ENCODE data around the gene ODF2. TPM values are rescaled to one million over a fixed set of nuclear protein-coding genes. Genes with fewer than 3 reads are reported as not detected.

The ODF2 gene
- total and polyA plus RNA-seq, 2 of the 8 experiments (the other 6 are each of a cell fraction or from before 2014, with no cell fraction given), result 5.6 to 17.9 TPM

DNA sequence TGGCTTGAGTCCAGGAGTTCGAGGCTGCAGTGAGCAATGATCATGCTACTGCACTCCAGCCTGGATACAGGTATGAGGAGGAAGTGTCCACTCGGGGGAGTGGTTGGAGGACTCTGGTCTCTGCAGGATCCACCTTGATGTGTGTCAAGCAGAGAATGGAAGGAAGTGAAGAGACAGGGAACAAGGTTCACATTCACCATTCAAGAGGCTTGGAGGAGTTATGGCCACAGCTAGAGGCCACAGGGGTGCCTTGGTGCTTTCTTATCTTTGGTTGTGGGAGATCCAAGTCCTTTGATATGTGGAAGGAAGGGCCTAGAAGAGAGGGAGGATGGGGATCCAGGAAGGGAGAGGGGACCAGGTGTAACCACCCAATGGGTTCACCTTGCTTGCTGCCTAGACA is 40.5 kb upstream of the ODF2 start:
- H4K8ac ChIP-seq (ENCODE audit: extremely low read depth, insufficient read depth, low read length), result no peak overlapping the region
- CTCF ChIA-PET (ENCODE audit: partially characterized antibody), result interaction anchor here (0.6 to 15.7 kb wide), 11 partner anchors 9 to 1510 kb away, joined by 3 to 544 read pairs (median 3); partner anchors contain the start of gene URM1
- no peak overlapping the region for H3K27ac ChIP-seq (ENCODE audit: low read depth, low read length)
- H4K91ac ChIP-seq (replicated peaks; ENCODE audit: insufficient read length, low read length), result peak overlapping the region; percentile 25
- no peaks in the 10 kb centered on the region for H3K36me3 ChIP-seq (ENCODE audit: control insufficient read depth in 2 of 4, insufficient read depth in 4 of 4, low read length in 3 of 4)
- H3K18ac ChIP-seq (ENCODE audit: extremely low read depth, low read length), result no peak overlapping the region
- H2BK20ac ChIP-seq (ENCODE audit: low read length), result no peak overlapping the region
- no peak overlapping the region for H2BK15ac ChIP-seq (ENCODE audit: low read length)
- POLR2A ChIA-PET (ENCODE audit: partially characterized antibody), result no interaction called here
- no peak overlapping the region for H3K4me3 ChIP-seq (ENCODE audit: extremely low read depth in 1 of 4, insufficient read depth in 2 of 4, low read depth in 3 of 4, low read length in 4 of 4)
- no peak overlapping the region for H3K56ac ChIP-seq (replicated peaks; ENCODE audit: insufficient read length, low read depth, low read length)
- FAIRE-seq, result no peak
- peaks cover 3 to 24% (median 7%) of the 10 kb centered on the region in 4 experiments; a peak in 6 of 7 replicates for H3K4me1 ChIP-seq (replicated peaks in 1 of 4; ENCODE audit: control insufficient read depth in 3 of 4, insufficient read depth in 4 of 4, low read length in 3 of 4)
- H3K23ac ChIP-seq (ENCODE audit: insufficient read length), result no peak overlapping the region
- no peak overlapping the region for H3K14ac ChIP-seq (ENCODE audit: insufficient read length)
- no peaks in the 10 kb centered on the region; the same call in 1 of the 2 replicates for H3K23me2 ChIP-seq (ENCODE audit: low read depth, low read length)
- peaks cover 0 to 3% of the 10 kb centered on the region in 2 experiments; a peak in 1 of 4 replicates for H3K9me3 ChIP-seq (ENCODE audit: insufficient read depth in 2 of 2, low read depth in 1 of 2, low read length in 1 of 2)
- no peak overlapping the region for H2AFZ ChIP-seq (ENCODE audit: low read length)
- no peak overlapping the region for H2BK120ac ChIP-seq (replicated peaks; ENCODE audit: low read depth, low read length)
- no peak overlapping the region for H3K4me2 ChIP-seq (ENCODE audit: insufficient read depth in 1 of 2, low read depth in 2 of 2, low read length in 2 of 2)
- peaks cover 17 to 55% (median 44%) of the 10 kb centered on the region in 4 experiments for H3K27me3 ChIP-seq (replicated peaks in 1 of 4; ENCODE audit: control insufficient read depth in 3 of 4, extremely low read depth in 1 of 4, insufficient read depth in 3 of 4, low read length in 3 of 4)
- no peak overlapping the region for H4K5ac ChIP-seq (ENCODE audit: insufficient read length, low read depth, low read length)
- no peak overlapping the region for H3K4ac ChIP-seq (replicated peaks; ENCODE audit: insufficient read length, low read depth, low read length)
- H2BK12ac ChIP-seq (ENCODE audit: low read depth, low read length), result no peak overlapping the region
- WGBS, 2 experiments (ENCODE audit: extremely low coverage in 1 of 2, insufficient coverage in 1 of 2, insufficient read length in 1 of 2, insufficient replicate concordance in 2 of 2, low coverage in 1 of 2, low lambda C conversion rate in 2 of 2, missing lambda C conversion rate in 1 of 2), result 100% methylated on average over 2 of the region's 2 CpGs; no CpG with 5 or more reads in 1 of the 2 experiments
- no peak overlapping the region; the same call in 1 of the 2 replicates for H2AK5ac ChIP-seq (ENCODE audit: low read depth, low read length)
- no peak for DNase-seq (ENCODE audit: low read depth in 1 of 2, low spot score in 2 of 2)
- no peaks in the 10 kb centered on the region for H3K79me2 ChIP-seq (ENCODE audit: control insufficient read depth in 1 of 2, insufficient read depth in 2 of 2, low read length in 2 of 2)
- no peaks in the 10 kb centered on the region for H3K79me1 ChIP-seq (ENCODE audit: low read depth, low read length)
- no peaks in the 10 kb centered on the region for H4K20me1 ChIP-seq (replicated peaks in 1 of 2; ENCODE audit: control insufficient read depth in 1 of 2, insufficient read depth in 2 of 2, low read length in 2 of 2)
- H2BK5ac ChIP-seq (ENCODE audit: low read depth, low read length), result no peak overlapping the region
- no peak overlapping the region for H3K9ac ChIP-seq (replicated peaks in 1 of 4; ENCODE audit: extremely low read depth in 1 of 4, low read depth in 3 of 4, low read length in 3 of 4)
- TF ChIP-seq CTBP2 (IDR thresholded peaks at IDR 0.05; ENCODE audit: borderline replicate concordance, insufficient read depth, insufficient read length, low read length), result no peak
- TF ChIP-seq RNF2 (IDR thresholded peaks at IDR 0.05; ENCODE audit: borderline replicate concordance, low read depth, low read length, missing control alignments, poor library complexity, severe bottlenecking), result no peak

Data from H1 (cell line).